IMR-90 (cell line): ENCODE data around the gene ARHGAP24.

Source experiments
- CEBPB ChIP-seq: IDR thresholded peaks from 2 replicates; pipeline ENCODE4 v1.6.1; 2012; ENCODE audit warnings: low read depth, low read length, improper control_type of control experiment
- CTCF ChIP-seq: conservative IDR thresholded peaks from 2 replicates; pipeline ENCODE4 v1.5.1; 2012; ENCODE audit warnings: mild to moderate bottlenecking, low read depth, low read length, improper control_type of control experiment
- FOS ChIP-seq: fragments of 150-350 bp; IDR thresholded peaks from 2 replicates; pipeline ENCODE4 v1.6.1; 2016; ENCODE audit warnings: low read depth, low read length
- POLR2A ChIP-seq: IDR thresholded peaks from 2 replicates; pipeline ENCODE4 v1.6.1; 2012; ENCODE audit warnings: mild to moderate bottlenecking, low read depth, low read length
- USF2 ChIP-seq: fragments of 150-350 bp; IDR thresholded peaks from 2 replicates; pipeline ENCODE4 v1.6.1; 2017; ENCODE audit warnings: mild to moderate bottlenecking, antibody characterized with exemption, low read length, low read depth
- TF ChIP-seq, protein P1 (sequence below): fragments of 150-350 bp; IDR thresholded peaks from 2 replicates; pipeline ENCODE4 v1.6.1; 2016; ENCODE audit warnings: low read depth, mild to moderate bottlenecking, low read length, moderate library complexity, borderline replicate concordance

DNA sequence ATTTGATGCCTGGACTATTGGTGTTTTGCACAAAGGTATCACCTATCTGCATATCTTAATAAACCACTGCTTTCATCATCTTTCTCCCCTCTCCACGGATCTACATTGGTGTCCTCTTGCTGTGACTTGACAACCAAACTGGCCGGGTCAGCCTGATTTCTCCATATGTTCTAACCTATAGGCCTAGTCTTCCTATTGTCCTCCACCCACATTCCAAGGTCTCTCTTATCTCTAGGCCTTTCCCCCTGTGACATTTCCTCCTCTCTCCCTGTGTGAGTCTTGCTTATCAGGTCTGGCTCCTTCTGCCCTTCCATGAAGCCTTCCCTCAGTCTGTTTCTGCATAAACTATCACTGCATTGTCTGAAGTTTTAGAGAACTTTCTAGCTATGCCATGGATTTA is 33.7 kb downstream of the ARHGAP24 start:
- TF ChIP-seq CTCF: no peak
- no peak for TF ChIP-seq FOS
- TF ChIP-seq CEBPB: no peak
- TF ChIP-seq, protein P1, sequence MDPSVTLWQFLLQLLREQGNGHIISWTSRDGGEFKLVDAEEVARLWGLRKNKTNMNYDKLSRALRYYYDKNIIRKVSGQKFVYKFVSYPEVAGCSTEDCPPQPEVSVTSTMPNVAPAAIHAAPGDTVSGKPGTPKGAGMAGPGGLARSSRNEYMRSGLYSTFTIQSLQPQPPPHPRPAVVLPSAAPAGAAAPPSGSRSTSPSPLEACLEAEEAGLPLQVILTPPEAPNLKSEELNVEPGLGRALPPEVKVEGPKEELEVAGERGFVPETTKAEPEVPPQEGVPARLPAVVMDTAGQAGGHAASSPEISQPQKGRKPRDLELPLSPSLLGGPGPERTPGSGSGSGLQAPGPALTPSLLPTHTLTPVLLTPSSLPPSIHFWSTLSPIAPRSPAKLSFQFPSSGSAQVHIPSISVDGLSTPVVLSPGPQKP: no peak
- TF ChIP-seq POLR2A: no peak
- TF ChIP-seq USF2: no peak
